Activated T-cell treated with anti-CD3 and anti-CD28 coated beads, Interleukin-2, amount 50 U/mL, for 24 hours (primary cell): ENCODE results near the gene CCDC71L.

ENCODE experiments used
- DNase-seq: peaks from one replicate; pipeline ENCODE4 v3.0.0-alpha.2; 2020
- H3K27ac Mint-ChIP-seq: 2 replicates; pipeline ENCODE4 v1.8.0; 2020; ENCODE audit warnings: mild to moderate bottlenecking, mixed read lengths
- H3K27me3 Mint-ChIP-seq: 2 replicates; pipeline ENCODE4 v1.8.0; 2020; ENCODE audit warnings: mixed read lengths
- H3K36me3 Mint-ChIP-seq: 2 replicates; pipeline ENCODE4 v1.8.0; 2020; ENCODE audit warnings: low read depth, mixed read lengths
- H3K4me1 Mint-ChIP-seq: 2 replicates; pipeline ENCODE4 v1.8.0; 2020; ENCODE audit warnings: low read depth, mixed read lengths
- H3K4me3 Mint-ChIP-seq: 2 replicates; pipeline ENCODE4 v1.8.0; 2020; ENCODE audit warnings: mild to moderate bottlenecking, moderate library complexity, mixed read lengths
- H3K9me3 Mint-ChIP-seq: 2 replicates; pipeline ENCODE4 v1.8.0; 2020; ENCODE audit warnings: mixed read lengths

CCDC71L gene

DNA sequence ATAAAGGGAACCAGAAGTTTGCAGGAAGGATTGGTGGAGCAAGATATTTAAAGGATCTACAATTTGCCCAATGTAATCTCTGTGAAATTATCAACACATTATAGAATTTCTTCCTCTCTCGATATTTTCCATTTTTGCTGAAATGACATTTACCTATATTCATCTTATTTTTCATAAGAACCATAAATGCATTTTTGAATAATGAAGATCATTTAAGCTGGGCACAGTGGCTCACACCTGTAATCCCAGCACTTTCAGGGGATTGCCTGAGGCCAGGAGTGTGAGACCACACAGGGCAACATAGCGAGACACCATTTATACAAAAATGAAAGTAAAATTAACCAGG lies 37.7 kb downstream of the CCDC71L start:
- Mint-ChIP-seq H3K9me3 (peaks cover 5% of the 10 kb centered on the region), H3K27me3 (peaks cover 5% of the 10 kb centered on the region), H3K27ac (no peak overlapping the region), H3K4me1 (peaks cover 6% of the 10 kb centered on the region), H3K36me3 (no peaks in the 10 kb centered on the region), H3K4me3 (no peak overlapping the region)
- no peak for DNase-seq

DNA sequence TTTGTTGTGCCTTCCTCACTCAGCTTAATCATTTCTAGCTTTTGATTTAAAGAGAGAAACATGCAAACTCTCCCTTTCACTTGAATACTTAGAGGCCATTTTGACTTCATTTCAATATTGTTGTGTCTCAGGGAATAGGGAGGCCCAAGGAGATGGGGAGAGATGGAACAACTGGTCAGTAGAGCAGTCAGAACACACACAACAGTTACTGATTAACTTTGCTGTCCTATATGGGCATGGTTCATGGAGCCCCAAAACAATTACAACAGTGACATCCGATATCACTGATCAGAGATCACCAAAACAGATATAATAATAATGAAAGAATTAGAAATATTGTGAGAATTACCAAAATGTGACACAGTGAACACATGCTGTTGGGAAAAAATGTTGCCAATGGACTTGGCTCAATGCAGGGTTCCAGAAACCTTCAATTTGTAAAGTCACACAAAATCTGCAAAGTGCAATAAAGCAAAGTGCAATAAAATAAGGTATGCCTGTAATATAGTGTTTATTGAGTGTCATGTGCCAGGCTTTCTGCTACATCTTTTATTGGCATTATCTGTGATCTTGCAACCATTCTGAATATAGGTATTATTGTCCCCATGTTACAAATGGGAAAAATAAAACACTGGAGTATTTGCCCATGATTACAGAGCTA lies 38.2 kb downstream of the CCDC71L start:
- Mint-ChIP-seq H3K27me3 (peaks cover 5% of the 10 kb centered on the region), H3K36me3 (no peaks in the 10 kb centered on the region), H3K9me3 (peaks cover 5% of the 10 kb centered on the region), H3K27ac (no peak overlapping the region), H3K4me3 (no peak overlapping the region), H3K4me1 (peaks cover 6% of the 10 kb centered on the region)
- DNase-seq, result no peak

DNA sequence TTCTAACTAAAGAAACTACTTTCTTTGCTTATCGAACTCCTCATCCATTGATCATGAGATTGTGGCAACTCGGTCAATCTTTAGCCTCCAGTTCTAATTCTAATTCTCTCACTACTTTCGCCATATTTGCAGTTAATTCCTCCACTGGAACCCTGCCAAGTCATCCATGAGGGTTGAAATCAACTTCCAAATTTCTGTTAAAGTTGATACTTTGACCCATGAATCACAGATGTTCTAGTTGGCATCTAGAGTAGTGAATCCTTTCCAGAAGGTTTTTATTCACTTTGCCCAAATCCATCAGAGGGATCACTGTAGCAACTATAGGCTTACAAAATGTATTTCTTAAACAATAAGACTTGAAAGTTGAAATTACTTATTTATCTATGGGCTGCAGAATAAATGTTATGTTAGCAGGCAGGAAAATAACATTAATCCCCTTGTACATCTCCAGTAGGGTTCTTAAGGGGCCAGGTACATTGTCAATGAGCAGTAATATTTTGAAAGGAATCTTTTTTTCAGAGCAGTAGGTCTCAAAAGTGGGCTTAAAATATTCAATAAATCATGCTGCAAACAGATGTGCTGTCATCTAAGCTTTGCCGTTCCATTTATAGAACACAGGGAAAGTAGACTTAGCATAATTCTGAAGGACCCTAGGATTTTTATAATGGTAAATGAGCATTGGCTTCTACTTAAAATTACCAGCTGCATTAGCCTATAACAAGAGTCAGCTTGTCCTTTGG lies 39.4 kb downstream of the CCDC71L start:
- DNase-seq, result no peak
- H3K36me3 Mint-ChIP-seq, result no peaks in the 10 kb centered on the region
- no peak overlapping the region for H3K27ac Mint-ChIP-seq
- H3K27me3 Mint-ChIP-seq, result peaks cover 5% of the 10 kb centered on the region
- H3K4me3 Mint-ChIP-seq, result no peak overlapping the region
- peaks cover 6% of the 10 kb centered on the region for H3K4me1 Mint-ChIP-seq
- peaks cover 5% of the 10 kb centered on the region for H3K9me3 Mint-ChIP-seq

DNA sequence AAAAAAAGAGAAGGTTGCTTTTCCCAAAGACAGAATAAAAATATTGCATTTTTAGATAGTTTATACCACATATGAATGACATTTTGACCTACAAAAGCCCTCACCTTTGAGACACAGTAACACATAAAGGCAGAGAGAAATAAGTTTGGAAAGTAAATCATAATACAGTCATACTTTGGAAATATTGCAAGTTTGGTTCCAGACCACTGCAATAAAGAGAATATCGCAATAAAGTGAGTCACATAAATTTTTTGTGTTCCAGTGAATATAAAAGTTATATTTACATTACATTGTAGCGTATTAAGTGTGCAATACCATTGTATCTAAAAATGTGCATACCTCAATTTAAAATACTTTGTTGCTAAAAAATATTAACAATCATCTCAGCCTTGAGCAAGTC lies 40.3 kb downstream of the CCDC71L start:
- peaks cover 4% of the 10 kb centered on the region for H3K4me1 Mint-ChIP-seq
- H3K27me3 Mint-ChIP-seq, result peaks cover 5% of the 10 kb centered on the region
- H3K9me3 Mint-ChIP-seq, result peaks cover 5% of the 10 kb centered on the region
- no peak overlapping the region for H3K27ac Mint-ChIP-seq
- no peak for DNase-seq
- H3K36me3 Mint-ChIP-seq, result no peaks in the 10 kb centered on the region
- no peak overlapping the region for H3K4me3 Mint-ChIP-seq

DNA sequence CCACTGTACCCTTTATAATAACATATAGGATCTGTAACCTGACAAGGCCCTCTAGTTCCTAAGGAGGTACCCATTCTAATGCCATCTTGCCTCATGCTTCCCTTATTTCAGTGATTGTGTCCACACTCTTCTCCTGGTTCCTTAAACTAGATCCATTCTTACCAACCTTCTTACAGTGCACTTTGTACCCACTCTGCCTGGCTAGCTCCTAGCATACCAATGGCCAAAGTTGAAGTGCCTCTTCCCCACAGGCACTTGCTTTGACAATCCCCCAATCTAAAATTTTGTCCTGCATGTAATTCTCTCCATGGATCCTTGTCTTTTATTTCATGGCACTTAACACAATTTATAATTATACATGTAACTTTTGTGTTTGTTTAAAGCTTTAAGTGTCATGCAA lies 40.9 kb downstream of the CCDC71L start:
- H3K27me3 Mint-ChIP-seq, result peaks cover under 1% of the 10 kb centered on the region
- no peak overlapping the region for H3K27ac Mint-ChIP-seq

DNA sequence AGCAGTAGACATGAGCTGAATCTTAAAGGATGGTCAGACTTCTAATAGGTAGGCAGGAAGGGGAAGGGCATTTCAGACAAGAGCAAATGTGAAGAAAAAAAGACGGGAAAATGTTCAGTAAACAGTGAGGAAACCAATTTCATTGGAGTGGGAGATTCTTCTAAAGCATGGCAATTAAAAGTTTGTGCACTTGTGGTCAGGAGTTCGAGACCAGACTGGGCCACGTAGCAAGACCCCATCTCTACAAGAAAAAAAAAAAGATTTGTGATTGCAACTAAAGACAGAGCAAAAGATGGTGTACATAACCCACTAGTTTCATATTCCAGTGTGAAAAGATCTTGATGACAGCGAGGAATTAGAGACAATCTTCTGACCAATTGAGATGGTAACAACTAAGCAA lies 41.7 kb downstream of the CCDC71L start:
- Mint-ChIP-seq H3K36me3 (no peaks in the 10 kb centered on the region), H3K27ac (no peak overlapping the region), H3K27me3 (no peaks in the 10 kb centered on the region)

More for the DNA sequence above, 40.9 kb downstream of the CCDC71L start:
- Mint-ChIP-seq H3K9me3 (peaks cover 5% of the 10 kb centered on the region), H3K36me3 (no peaks in the 10 kb centered on the region), H3K4me3 (no peak overlapping the region), H3K4me1 (peaks cover 3% of the 10 kb centered on the region)
- no peak for DNase-seq

DNA sequence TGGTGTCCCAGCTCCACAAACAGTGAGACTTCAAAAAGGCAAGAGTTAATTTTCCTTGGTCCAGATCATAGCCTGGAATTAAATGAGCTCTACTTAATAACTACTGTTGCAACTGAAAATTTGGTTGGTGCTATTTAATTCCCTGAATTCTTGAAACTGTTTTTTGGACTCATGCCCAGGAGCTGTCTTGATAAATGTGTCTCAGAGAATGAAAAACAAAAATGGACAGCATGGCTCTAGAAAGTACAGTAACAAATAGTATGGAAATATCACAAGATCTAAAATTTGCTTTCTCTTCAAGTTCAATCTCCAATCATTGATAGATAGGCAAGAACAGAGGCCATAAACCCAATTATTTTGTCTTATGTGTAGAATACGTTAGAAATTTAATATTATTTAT lies 42.5 kb downstream of the CCDC71L start:
- peaks cover 5% of the 10 kb centered on the region for H3K9me3 Mint-ChIP-seq
- H3K4me3 Mint-ChIP-seq, result no peak overlapping the region
- no peak overlapping the region for H3K27ac Mint-ChIP-seq
- no peaks in the 10 kb centered on the region for H3K4me1 Mint-ChIP-seq
- H3K36me3 Mint-ChIP-seq, result no peaks in the 10 kb centered on the region
- no peaks in the 10 kb centered on the region for H3K27me3 Mint-ChIP-seq
- no peak for DNase-seq

More for the DNA sequence above, 41.7 kb downstream of the CCDC71L start:
- Mint-ChIP-seq H3K4me3 (no peak overlapping the region), H3K4me1 (peaks cover 3% of the 10 kb centered on the region), H3K9me3 (peaks cover 5% of the 10 kb centered on the region)
- DNase-seq, result no peak

DNA sequence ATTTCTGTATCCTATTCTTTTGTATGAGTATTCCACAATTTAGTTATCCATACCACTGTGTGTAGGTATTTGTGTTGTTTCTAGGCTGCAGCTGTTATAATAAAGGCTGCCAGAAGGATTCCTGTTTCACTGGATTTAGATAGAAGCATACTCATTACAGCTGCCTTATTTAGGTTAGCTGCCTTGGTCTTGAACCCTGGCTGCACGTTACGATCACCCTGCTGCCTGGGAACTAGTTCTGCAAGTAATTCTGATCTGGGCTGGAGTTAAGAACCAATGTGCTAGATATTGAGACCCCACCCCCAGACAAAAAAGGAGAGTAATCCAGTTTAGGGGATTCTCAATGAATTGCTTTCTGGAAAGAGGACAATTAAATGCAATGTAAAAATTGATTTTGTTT lies 43.1 kb downstream of the CCDC71L start:
- Mint-ChIP-seq H3K27ac (no peak overlapping the region), H3K9me3 (peaks cover 6% of the 10 kb centered on the region), H3K4me3 (no peak overlapping the region), H3K4me1 (no peaks in the 10 kb centered on the region), H3K36me3 (no peaks in the 10 kb centered on the region), H3K27me3 (no peaks in the 10 kb centered on the region)
- DNase-seq, result no peak

DNA sequence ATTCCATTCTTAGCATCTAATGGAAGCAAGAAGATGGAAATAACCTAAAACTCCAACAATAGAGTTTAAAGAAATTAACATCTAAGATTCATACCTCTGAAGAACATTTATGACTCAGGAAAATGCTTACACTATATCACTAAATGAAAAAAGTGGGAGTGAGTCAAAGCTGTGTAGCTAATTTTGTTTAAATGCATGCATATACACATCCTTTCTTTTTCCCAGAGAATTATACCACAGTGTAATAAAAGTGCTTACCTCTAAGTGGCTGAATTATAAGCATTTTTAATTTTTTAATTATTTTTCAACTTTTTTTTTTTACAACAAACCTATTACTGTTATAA lies 44.3 kb downstream of the CCDC71L start:
- H3K4me3 Mint-ChIP-seq, result no peak overlapping the region

DNA sequence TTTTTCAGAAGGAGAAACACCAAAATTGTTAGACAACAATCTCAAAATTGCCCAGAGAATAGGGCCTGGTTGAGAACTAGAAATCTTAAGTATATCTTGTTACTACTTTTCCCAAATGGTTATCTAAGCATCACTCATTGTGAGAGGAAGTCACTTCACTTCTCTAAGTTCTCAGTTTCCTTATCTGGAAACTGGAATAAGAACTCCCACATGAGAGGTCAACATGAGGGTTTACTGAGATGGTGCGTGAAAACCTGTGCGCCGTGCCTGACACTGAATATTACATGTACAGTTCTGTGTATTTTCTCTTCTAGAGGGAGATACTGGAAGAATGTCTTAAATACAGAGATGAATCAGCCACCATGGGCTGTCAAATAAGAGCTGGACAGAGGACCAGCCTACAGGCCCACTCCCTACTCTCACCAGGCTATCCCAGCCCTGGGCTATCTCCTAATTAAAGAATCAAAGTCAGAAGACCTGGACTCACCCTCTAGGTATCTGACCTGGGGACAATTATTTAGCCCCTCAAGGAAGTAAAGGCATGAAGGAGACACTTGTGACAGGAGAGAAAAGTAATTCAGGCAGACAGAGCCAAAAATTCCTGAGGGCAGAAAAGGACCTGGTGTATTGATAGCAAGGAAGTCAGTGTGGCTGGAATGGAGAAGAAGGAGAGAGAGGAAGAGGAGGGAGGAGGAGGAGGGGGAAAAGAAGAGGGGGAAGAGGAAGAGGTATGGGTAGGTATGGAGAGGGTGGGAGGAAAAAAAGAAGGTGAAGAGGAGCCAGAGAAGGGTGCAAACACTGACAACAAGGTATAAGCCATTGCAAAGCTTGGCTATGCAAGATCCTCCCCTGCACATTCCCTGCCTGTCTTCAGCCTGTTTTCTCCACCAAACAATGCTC lies 44.9 kb downstream of the CCDC71L start:
- Mint-ChIP-seq H3K9me3 (peaks cover 15% of the 10 kb centered on the region), H3K4me3 (no peak overlapping the region), H3K27ac (no peak overlapping the region), H3K27me3 (no peaks in the 10 kb centered on the region), H3K36me3 (no peaks in the 10 kb centered on the region), H3K4me1 (no peaks in the 10 kb centered on the region)
- DNase-seq, result no peak

More for the DNA sequence above, 44.3 kb downstream of the CCDC71L start:
- no peaks in the 10 kb centered on the region for H3K27me3 Mint-ChIP-seq
- no peak for DNase-seq
- no peak overlapping the region for H3K27ac Mint-ChIP-seq
- no peaks in the 10 kb centered on the region for H3K36me3 Mint-ChIP-seq
- H3K9me3 Mint-ChIP-seq, result peaks cover 17% of the 10 kb centered on the region
- H3K4me1 Mint-ChIP-seq, result no peaks in the 10 kb centered on the region

DNA sequence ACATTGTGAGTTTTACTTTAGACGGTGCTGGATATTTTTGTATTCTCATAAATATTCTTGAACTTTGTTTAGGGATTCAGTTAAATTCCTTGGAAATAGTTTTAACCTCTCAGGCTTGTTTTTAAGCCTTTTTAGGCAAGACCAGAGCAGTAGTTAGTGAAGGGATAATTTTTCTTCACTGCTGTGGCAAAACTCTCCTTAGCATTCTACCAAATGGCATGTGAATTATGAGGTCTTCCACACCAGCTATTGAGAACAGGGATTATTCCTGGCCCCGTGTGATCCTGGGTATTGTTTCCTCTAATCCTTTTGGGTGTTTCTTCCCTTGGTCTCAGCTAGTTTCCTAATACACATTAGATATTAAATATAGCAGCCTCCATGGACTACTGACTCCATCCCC lies 46.2 kb downstream of the CCDC71L start:
- H3K4me1 Mint-ChIP-seq, result no peaks in the 10 kb centered on the region
- H3K4me3 Mint-ChIP-seq, result no peak overlapping the region
- no peak overlapping the region for H3K27ac Mint-ChIP-seq
- no peak for DNase-seq
- no peaks in the 10 kb centered on the region for H3K27me3 Mint-ChIP-seq
- H3K9me3 Mint-ChIP-seq, result peaks cover 15% of the 10 kb centered on the region
- H3K36me3 Mint-ChIP-seq, result no peaks in the 10 kb centered on the region

DNA sequence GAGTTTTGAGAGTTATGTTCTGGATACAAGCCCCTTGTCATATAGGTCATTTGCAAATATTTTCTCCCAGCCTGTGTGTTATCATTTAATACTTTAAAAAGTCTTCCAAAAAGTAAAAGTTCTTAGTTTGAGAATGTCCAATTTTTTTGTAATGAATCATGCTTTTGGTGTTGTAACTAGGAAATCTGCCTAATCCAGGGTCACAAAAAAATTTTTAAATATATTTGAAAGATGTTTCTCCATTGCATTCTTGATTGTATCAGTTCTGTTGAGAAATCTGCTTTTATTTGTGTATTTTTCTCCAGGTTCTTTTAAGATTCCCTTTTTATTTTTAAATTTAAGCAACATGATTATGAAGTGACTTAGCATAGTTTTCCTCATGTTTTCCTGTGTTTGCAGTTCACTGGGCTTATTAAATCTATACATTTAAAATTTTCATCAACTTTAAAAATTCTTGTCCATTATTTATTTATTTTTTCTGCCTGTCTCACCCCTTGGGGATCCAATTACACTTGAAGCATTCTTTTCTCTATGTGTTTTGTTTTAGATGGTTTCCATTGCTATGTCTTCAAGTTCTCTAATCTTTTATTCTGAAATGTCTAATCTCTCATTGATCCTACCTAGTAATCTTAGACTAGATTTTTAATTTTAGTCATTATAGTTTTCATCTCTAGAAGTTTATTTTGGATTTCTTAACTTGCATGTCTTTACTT lies 47.0 kb downstream of the CCDC71L start:
- no peak for DNase-seq
- H3K36me3 Mint-ChIP-seq, result no peaks in the 10 kb centered on the region
- no peak overlapping the region for H3K27ac Mint-ChIP-seq
- no peaks in the 10 kb centered on the region for H3K27me3 Mint-ChIP-seq
- H3K4me1 Mint-ChIP-seq, result no peaks in the 10 kb centered on the region
- no peak overlapping the region for H3K4me3 Mint-ChIP-seq
- peaks cover 15% of the 10 kb centered on the region for H3K9me3 Mint-ChIP-seq

DNA sequence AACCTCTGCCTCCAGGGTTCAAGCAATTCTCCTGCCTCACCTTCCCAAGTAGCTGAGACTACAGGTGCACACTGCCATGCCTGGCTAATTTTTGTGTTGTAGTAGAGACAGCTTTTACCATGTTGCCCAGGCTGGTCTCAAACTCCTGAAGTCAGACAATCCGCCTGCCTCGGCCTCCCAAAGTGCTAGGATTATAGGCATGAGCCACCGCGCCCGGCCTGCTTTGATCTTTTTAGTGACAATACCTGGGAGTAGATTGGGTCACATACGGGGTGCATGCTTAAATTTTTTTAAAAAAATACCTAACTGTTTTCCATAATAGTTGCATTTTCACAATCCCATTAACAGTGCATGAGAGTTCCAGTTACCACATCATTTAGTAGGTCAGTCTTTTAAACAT lies 47.7 kb downstream of the CCDC71L start:
- no peak overlapping the region for H3K4me3 Mint-ChIP-seq
- no peak overlapping the region for H3K27ac Mint-ChIP-seq
- peaks cover 15% of the 10 kb centered on the region for H3K9me3 Mint-ChIP-seq
- DNase-seq, result no peak
- H3K27me3 Mint-ChIP-seq, result no peaks in the 10 kb centered on the region
- H3K4me1 Mint-ChIP-seq, result no peaks in the 10 kb centered on the region
- H3K36me3 Mint-ChIP-seq, result no peaks in the 10 kb centered on the region

DNA sequence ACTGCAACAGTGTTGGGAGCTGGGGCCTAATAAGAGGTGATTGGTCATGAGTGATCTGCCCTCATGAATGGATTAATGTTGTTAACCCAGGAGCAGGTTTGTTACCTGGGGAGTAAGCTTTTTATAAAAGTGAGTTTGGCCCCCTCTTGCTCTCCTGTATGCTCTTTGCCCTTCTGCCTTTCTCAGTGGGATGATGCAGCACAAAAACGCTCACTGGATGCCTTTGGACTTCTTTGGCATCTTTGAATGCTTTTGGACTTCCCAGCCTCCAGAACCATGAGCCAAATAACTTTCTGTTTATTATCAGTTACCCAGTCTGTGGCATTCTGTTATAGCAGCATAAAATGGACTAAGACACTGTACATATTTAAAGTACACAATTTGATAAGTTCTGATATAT lies 48.5 kb downstream of the CCDC71L start:
- Mint-ChIP-seq H3K4me1 (no peaks in the 10 kb centered on the region), H3K27ac (no peak overlapping the region), H3K4me3 (no peak overlapping the region), H3K9me3 (peaks cover 15% of the 10 kb centered on the region), H3K27me3 (no peaks in the 10 kb centered on the region), H3K36me3 (no peaks in the 10 kb centered on the region)
- no peak for DNase-seq
